Mesothelial cell of epicardium (in vitro differentiated cells): ENCODE measurements around the gene MDH2. TPM values are rescaled to one million over a fixed set of nuclear protein-coding genes. Genes with fewer than 3 reads are reported as not detected.
A peak's percentile ranks its signal among the peaks of the same experiment; 100 is the strongest.

ENCODE experiments used
- DNase-seq, 2 experiments: peaks; one replicate each; pipeline ENCODE4 v3.0.0; 2021; ENCODE audit warnings: low spot score in 2 of 2; ENCODE audit not compliant: unreplicated experiment in 2 of 2
- H3K27ac Mint-ChIP-seq: 2 replicates; pipeline ENCODE4 v1.8.0; 2021; ENCODE audit warnings: mixed read lengths
- H3K27me3 Mint-ChIP-seq: 2 replicates; pipeline ENCODE4 v1.8.0; 2021; ENCODE audit warnings: low read depth, mixed read lengths
- H3K36me3 Mint-ChIP-seq: 2 replicates; pipeline ENCODE4 v1.8.0; 2021; ENCODE audit warnings: mixed read lengths
- H3K4me1 Mint-ChIP-seq: 2 replicates; pipeline ENCODE4 v1.8.0; 2021; ENCODE audit warnings: mixed read lengths
- H3K4me3 Mint-ChIP-seq: 2 replicates; pipeline ENCODE4 v1.8.0; 2021; ENCODE audit warnings: mild to moderate bottlenecking, moderate library complexity, mixed read lengths
- H3K9me3 Mint-ChIP-seq: 2 replicates; pipeline ENCODE4 v1.8.0; 2021; ENCODE audit warnings: mixed read lengths
- total RNA-seq: library from RNA; stranded (reverse); gene quantifications from 3 replicates; pipeline ENCODE4 v1.2.1, GENCODE V29; 2021
- TF ChIP-seq, protein P1 (sequence below): fragments of 200-600 bp; sonication (generic); IDR thresholded peaks from one replicate; pipeline ENCODE4 v1.5.0; 2021; ENCODE audit warnings: antibody characterized with exemption; ENCODE audit not compliant: unreplicated experiment

Gene MDH2
- total RNA-seq, 1 donor from 2014 or later, result 133 TPM

DNA sequence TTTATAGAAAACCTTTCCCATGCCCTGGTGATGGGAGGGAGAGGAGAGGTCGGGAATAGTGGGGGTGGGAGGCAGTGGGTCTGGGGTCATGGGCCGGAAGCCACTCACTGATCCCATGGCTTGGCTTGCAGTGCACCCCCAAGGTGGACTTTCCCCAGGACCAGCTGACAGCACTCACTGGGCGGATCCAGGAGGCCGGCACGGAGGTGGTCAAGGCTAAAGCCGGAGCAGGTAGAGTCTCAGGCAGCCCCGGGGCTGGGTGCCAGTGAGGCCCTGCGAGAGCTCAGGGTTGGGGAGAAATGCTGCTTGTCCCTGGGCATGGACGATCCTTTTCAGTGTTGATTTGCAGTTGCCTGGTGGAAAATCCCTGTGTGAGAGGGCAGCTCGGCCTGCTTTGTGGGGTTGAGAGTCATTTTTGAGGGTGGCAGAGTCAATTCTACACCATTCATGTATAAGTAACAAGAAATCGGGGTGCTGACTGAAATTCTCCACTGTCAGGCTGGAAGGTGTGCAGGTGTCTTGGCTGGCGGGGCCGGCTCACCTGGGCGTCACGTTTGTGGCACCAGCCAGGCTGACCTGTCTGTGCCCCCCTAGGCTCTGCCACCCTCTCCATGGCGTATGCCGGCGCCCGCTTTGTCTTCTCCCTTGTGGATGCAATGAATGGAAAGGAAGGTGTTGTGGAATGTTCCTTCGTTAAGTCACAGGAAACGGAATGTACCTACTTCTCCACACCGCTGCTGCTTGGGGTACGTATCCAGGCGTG is 16.5 kb downstream of the MDH2 start:
- Mint-ChIP-seq H3K27me3 (no peaks in the 10 kb centered on the region), H3K4me3 (no peak overlapping the region), H3K4me1 (peaks cover 3% of the 10 kb centered on the region), H3K36me3 (peaks cover 40% of the 10 kb centered on the region), H3K27ac (no peak overlapping the region), H3K9me3 (no peaks in the 10 kb centered on the region)
- no peak for DNase-seq
- TF ChIP-seq, protein P1, sequence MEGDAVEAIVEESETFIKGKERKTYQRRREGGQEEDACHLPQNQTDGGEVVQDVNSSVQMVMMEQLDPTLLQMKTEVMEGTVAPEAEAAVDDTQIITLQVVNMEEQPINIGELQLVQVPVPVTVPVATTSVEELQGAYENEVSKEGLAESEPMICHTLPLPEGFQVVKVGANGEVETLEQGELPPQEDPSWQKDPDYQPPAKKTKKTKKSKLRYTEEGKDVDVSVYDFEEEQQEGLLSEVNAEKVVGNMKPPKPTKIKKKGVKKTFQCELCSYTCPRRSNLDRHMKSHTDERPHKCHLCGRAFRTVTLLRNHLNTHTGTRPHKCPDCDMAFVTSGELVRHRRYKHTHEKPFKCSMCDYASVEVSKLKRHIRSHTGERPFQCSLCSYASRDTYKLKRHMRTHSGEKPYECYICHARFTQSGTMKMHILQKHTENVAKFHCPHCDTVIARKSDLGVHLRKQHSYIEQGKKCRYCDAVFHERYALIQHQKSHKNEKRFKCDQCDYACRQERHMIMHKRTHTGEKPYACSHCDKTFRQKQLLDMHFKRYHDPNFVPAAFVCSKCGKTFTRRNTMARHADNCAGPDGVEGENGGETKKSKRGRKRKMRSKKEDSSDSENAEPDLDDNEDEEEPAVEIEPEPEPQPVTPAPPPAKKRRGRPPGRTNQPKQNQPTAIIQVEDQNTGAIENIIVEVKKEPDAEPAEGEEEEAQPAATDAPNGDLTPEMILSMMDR, result no peak

DNA sequence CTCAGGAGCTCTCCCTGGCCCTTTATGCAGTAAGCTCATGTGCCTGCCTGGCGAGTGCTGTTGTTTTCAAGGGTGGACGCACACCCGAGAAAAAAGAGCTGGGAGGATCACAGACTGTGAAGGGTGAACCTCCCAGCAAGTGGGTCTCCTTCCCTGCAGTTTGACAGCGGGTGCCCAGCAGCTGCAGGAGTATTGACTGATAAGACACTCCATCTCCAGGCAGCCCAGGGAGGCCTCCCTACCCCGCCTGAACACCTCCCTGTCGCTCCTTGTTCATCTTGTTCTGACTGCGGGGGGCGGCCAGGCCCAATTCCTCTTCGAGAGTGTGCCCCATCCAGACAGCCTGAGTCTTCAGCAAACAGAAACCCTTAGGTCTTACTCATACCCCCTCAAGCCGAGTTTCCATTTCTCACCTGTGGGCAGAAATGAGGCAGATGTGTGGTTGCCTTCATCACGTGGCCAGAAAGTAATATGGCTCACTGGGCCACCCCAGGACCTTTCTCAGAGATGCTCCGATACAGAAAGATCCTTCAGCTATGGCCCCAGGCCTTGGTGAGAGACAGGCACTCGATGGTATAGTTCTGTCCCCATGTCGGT is 17.2 kb downstream of the MDH2 start:
- H3K9me3 Mint-ChIP-seq, result no peaks in the 10 kb centered on the region
- peaks cover 3% of the 10 kb centered on the region for H3K4me1 Mint-ChIP-seq
- H3K27me3 Mint-ChIP-seq, result no peaks in the 10 kb centered on the region
- H3K27ac Mint-ChIP-seq, result no peak overlapping the region
- no peak overlapping the region for H3K4me3 Mint-ChIP-seq
- no peak for DNase-seq
- TF ChIP-seq, protein P1, result no peak
- peaks cover 36% of the 10 kb centered on the region for H3K36me3 Mint-ChIP-seq

GRCh38 chr7:76066716-76067503 is 19.0 kb downstream of the MDH2 start:
- H3K27ac Mint-ChIP-seq, result no peak overlapping the region

DNA sequence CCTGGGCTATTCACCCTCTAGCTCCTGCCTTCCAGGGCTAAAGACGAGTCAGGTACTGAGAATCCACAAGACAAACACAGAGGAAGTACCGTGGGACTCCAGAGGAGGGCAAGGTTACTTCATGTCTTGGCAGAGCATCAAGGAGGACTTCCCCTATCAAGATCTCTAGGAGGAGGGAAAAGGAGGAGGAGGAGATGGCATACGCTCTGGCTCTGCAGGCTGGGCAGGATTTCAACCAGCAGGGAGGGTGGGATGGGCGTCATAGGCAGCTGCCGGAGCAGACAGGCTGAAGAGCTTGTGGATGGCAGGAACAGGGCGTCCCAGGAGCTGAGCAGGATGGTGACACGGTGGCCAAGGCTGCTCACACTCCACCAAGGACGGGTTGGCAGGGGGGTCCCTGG is 21.3 kb downstream of the MDH2 start:
- peak overlapping the region; percentile 79 for H3K27ac Mint-ChIP-seq
- H3K4me3 Mint-ChIP-seq, result no peak overlapping the region
- H3K36me3 Mint-ChIP-seq, result peaks cover 23% of the 10 kb centered on the region
- H3K27me3 Mint-ChIP-seq, result no peaks in the 10 kb centered on the region
- H3K4me1 Mint-ChIP-seq, result peaks cover 3% of the 10 kb centered on the region
- H3K9me3 Mint-ChIP-seq, result no peaks in the 10 kb centered on the region
- TF ChIP-seq, protein P1, result no peak
- no peak for DNase-seq

More at GRCh38 chr7:76066716-76067503, 19.0 kb downstream of the MDH2 start:
- no peak overlapping the region for H3K4me3 Mint-ChIP-seq
- TF ChIP-seq, protein P1, result no peak
- peaks cover 29% of the 10 kb centered on the region for H3K36me3 Mint-ChIP-seq
- no peak for DNase-seq
- H3K9me3 Mint-ChIP-seq, result no peaks in the 10 kb centered on the region
- H3K27me3 Mint-ChIP-seq, result no peaks in the 10 kb centered on the region
- peaks cover 3% of the 10 kb centered on the region for H3K4me1 Mint-ChIP-seq

DNA sequence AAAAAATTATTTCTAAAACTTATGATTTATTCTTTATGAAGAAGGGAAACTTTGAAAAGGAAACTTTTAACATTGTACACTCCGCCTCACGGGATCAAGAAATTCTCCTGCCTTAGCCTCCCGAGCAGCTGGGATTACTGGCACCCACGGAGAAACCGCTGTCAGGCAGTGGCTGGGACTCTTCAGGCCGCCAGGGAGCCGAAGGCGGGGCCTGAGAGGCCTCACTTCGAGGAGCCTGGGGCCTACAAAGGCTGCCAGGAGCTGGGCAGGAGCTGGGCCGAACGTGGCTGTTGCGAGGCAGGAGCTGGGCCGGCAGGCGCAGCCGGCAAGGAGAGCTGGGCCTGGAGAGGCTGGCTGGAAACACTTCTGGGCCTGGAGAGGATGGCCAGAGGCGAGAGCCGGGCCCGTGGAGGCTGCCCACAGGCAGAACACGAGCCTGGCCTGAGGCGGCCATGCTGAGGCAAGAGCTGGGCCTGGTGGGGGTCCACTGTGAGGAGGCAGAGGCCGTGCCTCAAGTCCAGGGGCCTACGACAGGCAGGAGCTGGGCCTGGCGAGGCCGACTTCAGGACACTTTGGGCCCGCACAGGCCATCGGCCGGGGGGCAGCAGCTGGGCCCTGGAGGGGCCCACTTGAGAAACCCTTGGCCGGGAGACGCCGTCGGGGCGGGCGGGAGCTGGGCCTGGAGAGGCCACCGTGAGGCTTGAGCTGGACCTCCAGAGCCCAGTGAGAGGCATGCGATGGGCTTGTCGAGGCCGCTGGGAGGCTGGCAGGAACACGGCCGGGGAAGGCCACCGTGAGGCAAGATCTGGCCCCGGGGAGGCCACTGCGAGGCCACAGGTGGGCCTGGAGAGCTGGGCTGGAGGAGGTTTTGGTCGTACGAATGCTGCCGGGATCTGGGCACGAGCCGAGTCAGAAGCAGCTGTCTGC is 23.7 kb downstream of the MDH2 start:
- peaks cover 3% of the 10 kb centered on the region for H3K4me1 Mint-ChIP-seq
- peaks cover 6% of the 10 kb centered on the region for H3K9me3 Mint-ChIP-seq
- peaks cover 4% of the 10 kb centered on the region for H3K36me3 Mint-ChIP-seq
- H3K4me3 Mint-ChIP-seq, result no peak overlapping the region
- peak overlapping the region; percentile 47 for H3K27ac Mint-ChIP-seq
- no peak for DNase-seq
- TF ChIP-seq, protein P1, result no peak
- H3K27me3 Mint-ChIP-seq, result no peaks in the 10 kb centered on the region
